ENCODE results near the gene OR10V1.
A peak's percentile ranks its signal among the peaks of the same experiment; 100 is the strongest.

OR10V1 gene

DNA sequence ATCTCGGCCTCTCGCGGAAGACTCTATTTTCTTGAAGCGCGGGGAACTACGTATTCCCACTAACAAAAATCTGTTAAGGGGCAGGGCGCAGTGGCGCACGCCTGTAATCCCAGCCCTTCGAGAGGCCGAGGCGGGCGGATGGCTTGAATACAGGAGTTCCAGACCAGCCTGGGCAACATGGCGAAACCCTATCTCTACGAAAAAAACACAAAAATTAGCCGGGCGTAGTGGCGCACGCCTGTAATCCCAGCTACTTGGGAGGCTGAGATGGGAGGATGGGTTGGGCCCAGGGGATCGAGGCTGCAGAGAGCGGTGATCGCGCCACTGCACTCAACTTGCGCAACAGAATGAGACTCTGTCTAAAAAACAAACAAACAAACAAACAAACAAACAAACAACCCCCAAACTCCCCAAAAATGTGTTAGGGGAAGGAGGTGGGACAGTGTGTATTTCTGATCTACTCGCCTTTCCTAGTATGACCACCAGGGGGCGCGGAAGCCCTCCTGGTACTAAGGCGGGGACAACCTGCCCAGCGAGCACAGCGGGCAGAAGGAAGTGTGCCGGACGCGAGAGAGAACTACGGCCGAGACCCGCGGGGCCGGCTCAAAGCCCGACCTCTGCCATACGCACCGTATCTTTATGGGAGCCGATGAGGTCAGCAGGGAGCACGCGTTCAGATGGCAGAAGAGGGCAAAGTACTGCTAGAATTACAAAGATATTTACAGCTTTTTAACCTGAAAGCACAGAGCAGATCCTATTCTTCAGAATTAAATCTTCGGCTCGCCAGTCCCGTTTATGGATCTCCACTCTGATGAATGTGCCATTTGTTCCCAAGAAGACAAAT lies 40.2 kb upstream of the OR10V1 start:
- DNase-seq, result peak; percentile 89 to 91
- no peaks in the 10 kb centered on the region for H3K36me3 ChIP-seq
- H3K4me3 ChIP-seq, result peak overlapping the region; percentile 80 to 90
- peaks cover 0 to 24% (median 10%) of the 10 kb centered on the region in 4 donors for H3K4me1 ChIP-seq
- H3K9me3 ChIP-seq, result no peaks in the 10 kb centered on the region
- H3K27me3 ChIP-seq, result no peaks in the 10 kb centered on the region
- TF ChIP-seq, protein P1, sequence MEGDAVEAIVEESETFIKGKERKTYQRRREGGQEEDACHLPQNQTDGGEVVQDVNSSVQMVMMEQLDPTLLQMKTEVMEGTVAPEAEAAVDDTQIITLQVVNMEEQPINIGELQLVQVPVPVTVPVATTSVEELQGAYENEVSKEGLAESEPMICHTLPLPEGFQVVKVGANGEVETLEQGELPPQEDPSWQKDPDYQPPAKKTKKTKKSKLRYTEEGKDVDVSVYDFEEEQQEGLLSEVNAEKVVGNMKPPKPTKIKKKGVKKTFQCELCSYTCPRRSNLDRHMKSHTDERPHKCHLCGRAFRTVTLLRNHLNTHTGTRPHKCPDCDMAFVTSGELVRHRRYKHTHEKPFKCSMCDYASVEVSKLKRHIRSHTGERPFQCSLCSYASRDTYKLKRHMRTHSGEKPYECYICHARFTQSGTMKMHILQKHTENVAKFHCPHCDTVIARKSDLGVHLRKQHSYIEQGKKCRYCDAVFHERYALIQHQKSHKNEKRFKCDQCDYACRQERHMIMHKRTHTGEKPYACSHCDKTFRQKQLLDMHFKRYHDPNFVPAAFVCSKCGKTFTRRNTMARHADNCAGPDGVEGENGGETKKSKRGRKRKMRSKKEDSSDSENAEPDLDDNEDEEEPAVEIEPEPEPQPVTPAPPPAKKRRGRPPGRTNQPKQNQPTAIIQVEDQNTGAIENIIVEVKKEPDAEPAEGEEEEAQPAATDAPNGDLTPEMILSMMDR (IDR thresholded peaks at IDR 0.05), result peak; percentile 91 to 95
- H3K27ac ChIP-seq, result peak overlapping the region; percentile 91 to 94
- intact Hi-C loops (cut with DNase I; ENCODE audit: low total_unique reads), result loop anchor here (2.0 to 10.0 kb wide), 2 partner anchors 49 to 209 kb away; no protein-coding TSS in a partner anchor

DNA sequence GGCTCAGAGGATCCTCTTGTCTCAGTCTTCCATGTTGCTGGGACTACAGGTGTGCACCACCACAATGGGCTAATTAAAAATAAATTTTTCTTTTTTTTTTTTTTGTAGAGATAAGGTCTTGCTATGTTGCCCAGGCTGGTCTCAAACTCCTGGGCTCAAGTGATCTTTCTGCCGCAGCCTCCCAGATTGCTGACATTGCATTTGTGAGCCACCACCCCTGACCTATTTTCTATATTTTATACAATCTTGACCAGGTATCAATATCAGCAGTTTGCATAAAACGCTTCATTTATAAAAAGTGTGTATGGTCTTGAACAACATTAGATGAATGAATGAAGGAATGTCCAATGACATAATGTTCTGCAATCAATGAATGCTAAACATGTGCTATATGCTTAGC lies 32.5 kb upstream of the OR10V1 start:
- H3K27ac ChIP-seq, result no peak overlapping the region
- H3K4me1 ChIP-seq, result no peaks in the 10 kb centered on the region
- TF ChIP-seq, protein P1 (IDR thresholded peaks at IDR 0.05), result no peak
- H3K4me3 ChIP-seq, result no peak overlapping the region
- no peak for DNase-seq
- no peaks in the 10 kb centered on the region for H3K36me3 ChIP-seq
- intact Hi-C loops (cut with DNase I; ENCODE audit: low total_unique reads), result no loop called here
- H3K9me3 ChIP-seq, result no peaks in the 10 kb centered on the region
- H3K27me3 ChIP-seq, result peaks cover 0 to 3% of the 10 kb centered on the region in 2 donors

DNA sequence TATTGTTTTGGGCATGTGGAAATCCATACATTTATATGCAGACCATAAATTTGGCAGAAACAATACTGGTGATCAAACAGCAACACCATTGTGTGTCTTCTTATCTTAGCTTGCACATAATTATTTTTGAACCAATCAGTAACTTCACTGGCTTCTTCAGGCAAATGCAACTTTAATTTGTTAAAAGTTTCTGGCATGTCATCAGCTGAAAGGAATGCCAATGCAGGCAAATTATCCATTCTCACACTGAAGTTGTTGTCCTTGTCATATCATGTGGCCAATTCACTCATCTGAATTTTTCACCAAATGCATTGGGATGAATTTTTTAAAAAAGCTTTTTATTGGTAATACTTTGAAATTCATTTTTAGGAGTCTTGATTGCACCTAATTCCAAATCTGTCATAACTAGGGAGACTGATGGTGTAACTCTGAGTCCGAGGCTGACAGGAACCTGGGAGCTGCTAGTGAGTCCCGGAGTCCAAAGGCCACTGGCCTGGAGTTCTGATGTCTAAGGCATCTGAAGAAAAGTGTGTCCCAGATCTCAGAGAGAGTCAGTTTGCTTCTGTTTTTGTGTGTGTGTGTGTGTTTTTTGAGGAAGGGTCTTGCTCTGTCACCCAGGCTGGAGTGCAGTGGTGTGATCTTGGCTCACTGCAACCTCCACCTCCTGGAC lies 17.4 kb upstream of the OR10V1 start:
- no peaks in the 10 kb centered on the region for H3K9me3 ChIP-seq
- H3K36me3 ChIP-seq, result no peaks in the 10 kb centered on the region
- no peaks in the 10 kb centered on the region for H3K27me3 ChIP-seq
- H3K27ac ChIP-seq, result no peak overlapping the region
- no peak overlapping the region for H3K4me3 ChIP-seq
- intact Hi-C loops (cut with DNase I; ENCODE audit: low total_unique reads), result no loop called here
- no peaks in the 10 kb centered on the region for H3K4me1 ChIP-seq
- no peak for DNase-seq
- TF ChIP-seq, protein P1 (IDR thresholded peaks at IDR 0.05), result no peak

DNA sequence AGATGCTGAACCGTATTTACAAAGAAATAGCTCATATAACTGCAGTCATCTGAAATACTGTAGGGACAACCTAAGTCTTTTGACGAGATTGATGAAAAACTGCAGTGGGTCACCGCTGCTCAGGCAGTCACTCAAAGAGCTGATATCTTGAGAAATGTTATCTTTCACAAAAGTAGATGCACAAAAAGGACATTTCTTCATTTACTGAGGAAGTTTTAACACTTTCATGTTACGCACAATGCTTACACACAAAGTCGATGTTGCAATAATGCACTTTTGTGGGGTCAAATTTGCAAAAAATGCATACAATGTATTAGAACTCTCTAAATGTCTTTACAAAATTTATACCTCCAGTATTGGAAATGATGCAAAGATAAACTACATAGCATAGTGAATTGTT lies 16.2 kb upstream of the OR10V1 start:
- Histone ChIP-seq H3K9me3 (no peaks in the 10 kb centered on the region), H3K27me3 (no peaks in the 10 kb centered on the region), H3K36me3 (no peaks in the 10 kb centered on the region), H3K27ac (no peak overlapping the region), H3K4me3 (no peak overlapping the region), H3K4me1 (no peaks in the 10 kb centered on the region)
- intact Hi-C loops (cut with DNase I; ENCODE audit: low total_unique reads), result no loop called here
- TF ChIP-seq, protein P1 (IDR thresholded peaks at IDR 0.05), result no peak
- DNase-seq, result no peak

DNA sequence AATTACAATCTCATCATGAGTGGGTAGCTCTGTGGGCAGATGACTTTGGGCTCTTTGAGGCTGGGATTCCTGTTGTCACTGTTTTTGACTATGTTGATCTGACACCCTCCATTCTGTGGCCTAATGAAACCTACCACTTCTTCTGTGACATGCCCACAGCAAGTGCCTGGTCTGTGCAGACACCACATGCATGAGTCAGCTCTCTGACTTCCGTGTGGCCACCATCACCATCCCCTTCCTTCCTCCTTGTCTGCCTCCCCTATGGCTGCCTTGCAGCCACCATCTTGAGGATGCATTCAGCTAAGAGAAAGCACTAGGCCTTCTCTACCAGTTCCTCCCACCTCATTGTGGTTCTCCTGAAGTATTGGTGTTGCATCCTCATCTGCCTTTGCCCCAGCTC lies 15.3 kb upstream of the OR10V1 start:
- Histone ChIP-seq H3K9me3 (no peaks in the 10 kb centered on the region), H3K4me3 (no peak overlapping the region), H3K36me3 (no peaks in the 10 kb centered on the region), H3K27me3 (no peaks in the 10 kb centered on the region), H3K4me1 (no peaks in the 10 kb centered on the region), H3K27ac (no peak overlapping the region)
- intact Hi-C loops (cut with DNase I; ENCODE audit: low total_unique reads), result no loop called here
- TF ChIP-seq, protein P1 (IDR thresholded peaks at IDR 0.05), result no peak
- DNase-seq, result no peak

Data from tibial artery (tissue), 4 donors.